Vagina (tissue), 2 donors: ENCODE measurements around the gene NUDT10.

ENCODE experiments used
- CTCF ChIP-seq, 3 experiments: fragments of 450-650 bp in 2 of 3; fragments of 200-600 bp in 1 of 3; sonication (generic) in 1 of 3; IDR thresholded peaks; one replicate each; pipeline ENCODE4 v1.5.1; 2017 to 2019; ENCODE audit warnings: antibody characterized with exemption in 3 of 3, mild to moderate bottlenecking in 2 of 3, moderate library complexity in 2 of 3
- POLR2A ChIP-seq, 2 donors: fragments of 450-650 bp; IDR thresholded peaks; one replicate each; pipeline ENCODE4 v1.6.1; 2017; ENCODE audit warnings: antibody characterized with exemption in 2 of 2, mild to moderate bottlenecking in 2 of 2, moderate library complexity in 2 of 2
- POLR2AphosphoS5 ChIP-seq, 2 donors: sonication (generic); formaldehyde crosslinking; IDR thresholded peaks; one replicate each; pipeline ENCODE4 v1.9.0; 2017; ENCODE audit warnings: antibody characterized with exemption in 2 of 2, mild to moderate bottlenecking in 2 of 2, low read depth in 1 of 2; ENCODE audit not compliant: insufficient read depth in 1 of 2

- TF ChIP-seq CTCF (IDR thresholded peaks at IDR 0.05) = no peak
- no peak for TF ChIP-seq POLR2A (IDR thresholded peaks at IDR 0.05)
- TF ChIP-seq POLR2AphosphoS5 (IDR thresholded peaks at IDR 0.05; ENCODE audit: insufficient read depth in 1 of 2, low read depth in 1 of 2) = no peak
Observed at GRCh38 chrX:51292421-51292820, 40.2 kb upstream of the NUDT10 start.
